Spleen (tissue), 7 donors: Measurements from ENCODE around the gene DDX51.
A peak's percentile ranks its signal among the peaks of the same experiment; 100 is the strongest.

Source experiments
- CTCF ChIP-seq, 11 experiments: fragments of 200-600 bp in 7 of 11; fragments of 450-650 bp in 4 of 11; sonication (generic) in 4 of 11; IDR thresholded peaks in 8 of 11; conservative IDR thresholded peaks in 3 of 11; 1 replicate in 7 of 11; 2 replicates in 4 of 11; pipeline versions ENCODE4 v1.4.0 to v1.8.0; 2016 to 2021; ENCODE audit warnings: antibody characterized with exemption in 11 of 11, inconsistent platforms in 4 of 11, mild to moderate bottlenecking in 1 of 11
- POLR2A ChIP-seq, 3 donors: fragments of 450-650 bp; IDR thresholded peaks; one replicate each; pipeline ENCODE4 v1.5.1; 2017; ENCODE audit warnings: antibody characterized with exemption in 3 of 3, mild to moderate bottlenecking in 1 of 3
- donor health status: DM: no; HTN: no; CAD: no; lungs with moderate emphysema.
- donor health status: DM: no; HTN: no; CAD: no.
- donor health status: DM: no; HTN: no; CAD: no.

DNA sequence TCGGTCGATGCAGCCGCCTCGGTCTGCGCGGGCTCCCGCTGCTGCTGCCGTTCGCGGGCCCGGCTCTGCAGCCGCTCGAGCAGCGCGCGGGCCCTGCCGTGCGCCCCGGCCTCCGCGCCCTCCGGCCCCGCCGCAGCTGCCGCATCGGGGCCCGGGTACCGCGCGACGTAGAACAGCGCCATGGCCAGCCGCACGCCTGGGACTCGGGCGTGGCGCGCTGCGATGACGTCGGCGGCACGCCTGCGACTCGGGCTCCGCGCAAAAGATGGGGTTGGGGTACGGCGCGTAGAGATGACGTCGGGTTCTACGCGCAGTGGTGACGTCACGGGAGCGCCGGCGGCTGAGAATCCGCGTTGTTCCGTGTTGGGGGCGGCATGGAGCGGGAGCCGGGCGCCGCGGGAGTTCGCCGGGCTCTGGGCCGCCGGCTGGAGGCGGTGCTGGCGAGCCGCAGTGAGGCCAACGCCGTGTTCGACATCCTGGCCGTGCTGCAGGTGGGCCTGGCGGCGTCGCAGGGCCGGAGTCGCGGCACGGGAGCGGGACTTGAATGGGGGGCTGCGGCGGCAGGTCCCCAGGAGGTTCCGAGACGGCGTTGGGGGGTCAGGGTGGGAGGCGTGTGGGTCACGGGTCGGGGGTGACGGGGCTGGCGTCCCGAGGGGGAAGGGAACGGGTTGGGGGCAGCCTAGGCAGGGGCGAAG is at the start of gene DDX51, which contains the start of gene NOC4L:
- TF ChIP-seq CTCF (IDR thresholded peaks at IDR 0.05 in 8 of 11, conservative IDR thresholded peaks at IDR 0.05 in 3 of 11) (peak in 3 of 11 experiments; percentile 18 to 39 (median 31)), POLR2A (IDR thresholded peaks at IDR 0.05) (peak in 2 of 3 donors; percentile 21 to 92)
